ENCODE measurements around the gene SCO1.
"Not testable (repeated sequence)": the region's sequence is repeated elsewhere in the genome, so short reads cannot be mapped to it uniquely, and the experiment has no call there.

Gene SCO1

DNA sequence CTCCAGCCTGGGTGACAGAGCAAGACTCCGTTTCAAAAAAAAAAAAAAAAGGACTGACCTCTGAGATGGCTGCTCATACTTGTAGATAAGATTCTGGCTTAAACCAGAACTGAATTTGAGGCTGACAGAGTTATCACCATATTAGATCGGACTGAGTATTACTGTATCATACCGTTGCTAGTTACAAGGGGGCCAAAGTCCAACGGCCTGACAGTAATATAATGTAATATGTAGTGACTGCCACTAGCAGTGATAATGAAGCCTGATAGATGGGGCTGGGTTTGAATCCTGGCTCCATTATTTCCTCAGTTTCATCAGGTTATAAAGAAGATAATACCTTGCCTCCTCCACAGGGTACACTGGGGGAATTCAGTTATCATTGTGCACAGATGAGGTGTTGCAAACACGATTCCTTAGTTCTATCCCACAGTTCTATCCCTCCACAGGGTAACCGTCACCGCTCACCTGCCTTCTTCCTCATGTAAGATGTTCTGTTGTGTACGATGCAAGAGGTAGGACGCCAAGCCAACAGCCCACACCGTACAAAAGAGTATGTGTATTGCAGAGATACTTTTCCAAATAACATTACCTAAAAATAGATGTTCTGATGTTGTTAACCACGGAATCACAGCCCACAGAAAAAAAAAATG, 27.3 kb upstream of the SCO1 start:
- DNase-seq, result no peak

DNA sequence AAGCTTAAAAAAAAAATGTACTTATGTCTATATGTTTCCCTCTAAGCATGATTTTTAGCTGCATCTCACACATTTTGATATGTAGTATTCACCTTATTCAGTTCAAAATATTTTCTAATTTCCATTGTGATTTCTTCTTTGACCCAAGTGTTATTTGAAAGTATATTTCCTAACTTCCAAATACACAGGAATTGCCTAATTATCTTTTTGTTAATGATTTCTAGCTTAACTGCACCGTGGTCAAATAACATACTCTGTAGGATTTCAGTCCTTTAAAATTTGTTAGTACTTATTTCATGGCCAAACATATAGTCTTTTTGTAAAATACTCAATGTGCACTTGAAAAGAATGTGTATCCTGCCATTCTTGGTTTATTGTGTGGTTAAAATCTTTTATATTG, 21.2 kb upstream of the SCO1 start:
- DNase-seq, result no peak

DNA sequence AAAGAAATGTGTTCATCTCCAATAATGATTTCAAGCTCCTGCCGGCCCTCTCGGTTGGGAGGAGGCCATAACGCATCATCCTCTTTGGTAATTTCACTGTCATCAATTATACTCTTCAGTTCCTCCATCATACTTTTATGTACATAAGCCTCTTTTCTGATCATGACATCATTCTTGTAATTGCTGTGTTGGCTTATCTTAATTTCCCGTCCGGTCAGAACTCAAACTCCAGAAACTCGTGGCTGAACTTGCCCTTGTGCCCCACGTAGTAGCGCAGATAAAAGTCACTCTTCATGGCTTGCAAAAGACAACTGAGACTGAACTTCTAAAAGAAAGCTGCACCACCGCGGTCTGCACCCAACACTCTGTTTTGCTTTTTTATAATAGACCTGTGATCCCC, 18.9 kb upstream of the SCO1 start:
- no peak for DNase-seq

DNA sequence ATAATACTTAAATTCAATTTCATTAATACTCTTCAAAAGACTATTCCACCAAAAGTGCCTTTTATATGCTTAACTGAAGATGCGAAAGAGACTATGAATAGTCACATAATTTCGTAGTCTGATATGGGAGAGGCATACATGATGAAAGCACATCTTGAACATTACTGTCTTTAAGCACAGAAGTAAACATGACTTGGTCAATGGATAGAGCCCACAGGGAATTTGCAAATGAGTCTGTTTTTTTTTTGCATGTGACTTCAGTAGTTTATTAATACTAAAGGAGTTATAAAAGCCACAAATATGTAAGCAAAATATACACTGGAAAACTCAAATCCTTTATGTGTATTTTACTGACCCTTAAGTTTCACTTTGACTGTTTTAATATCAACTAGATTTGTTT, 16.0 kb upstream of the SCO1 start:
- no peak for DNase-seq

DNA sequence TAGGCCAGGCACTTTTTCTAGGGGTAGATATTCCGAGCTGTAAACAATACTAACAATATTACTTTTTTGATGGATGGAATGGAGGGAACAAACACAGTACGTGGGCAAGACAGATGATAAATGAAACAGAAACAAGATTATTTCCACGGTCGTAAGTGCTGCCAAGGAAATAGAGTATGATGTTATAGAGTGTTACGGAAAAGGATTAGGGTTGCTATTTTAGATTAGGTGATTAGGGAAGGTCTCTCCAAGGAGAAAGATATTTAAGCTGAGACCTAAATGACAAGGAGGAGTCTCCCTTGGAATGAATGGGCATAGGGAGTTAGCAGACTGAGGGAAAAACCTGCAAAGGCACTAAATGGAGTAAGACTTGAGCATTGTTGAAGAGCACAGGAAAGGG, 8.4 kb upstream of the SCO1 start:
- no peak for DNase-seq

GRCh38 chr17:10702574-10702973, 5.2 kb upstream of the SCO1 start:
- no peak for DNase-seq

GRCh38 chr17:10699856-10700255, 2.5 kb upstream of the SCO1 start:
- no peak for DNase-seq

- DNase-seq, result no peak
Measured at GRCh38 chr17:10698096-10698818, 924 bp upstream of the SCO1 start.

DNA sequence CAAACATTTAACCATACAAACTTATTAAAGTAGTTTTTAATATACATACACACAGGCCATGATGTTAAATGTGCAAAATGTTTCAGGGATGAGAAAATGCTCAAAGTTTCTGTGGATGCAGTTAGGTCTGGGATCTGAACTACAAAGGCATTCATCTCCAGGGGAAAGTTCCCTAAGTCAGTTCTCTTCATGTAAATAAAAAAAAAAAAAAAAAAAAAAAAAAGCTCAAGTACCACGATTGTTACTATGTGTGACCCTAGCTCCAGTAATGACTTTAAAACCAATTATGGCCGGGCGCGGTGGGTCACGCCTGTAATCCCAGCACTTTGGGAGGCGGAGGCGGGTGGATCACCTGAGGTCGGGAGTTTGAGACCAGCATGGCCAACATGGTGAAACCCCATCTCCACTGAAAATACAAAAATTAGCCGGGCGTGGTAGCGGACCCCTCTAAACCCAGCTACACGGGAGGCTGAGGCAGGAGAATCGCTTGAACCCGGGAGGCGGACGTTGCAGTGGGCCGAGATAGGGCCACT, 1.4 kb downstream of the SCO1 start:
- not testable (repeated sequence) for DNase-seq

DNA sequence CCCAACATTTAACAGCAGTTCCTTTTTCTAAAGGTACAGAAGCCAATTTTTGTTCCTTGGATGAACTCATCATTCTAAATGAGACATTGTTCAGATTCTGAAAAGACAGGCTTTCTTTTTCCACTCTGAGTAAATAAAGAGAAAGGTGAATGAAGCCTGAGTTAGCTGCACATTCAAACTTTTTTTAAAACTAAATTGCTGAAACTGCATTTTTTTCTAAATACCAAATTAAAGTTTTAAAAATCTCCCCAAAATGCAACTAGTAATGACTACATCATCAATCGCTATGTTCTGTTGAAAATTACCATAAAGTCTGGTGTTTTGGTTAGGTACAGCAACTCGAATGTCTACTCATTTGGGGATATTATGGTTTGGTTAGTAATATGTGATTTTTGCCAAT, 9.8 kb downstream of the SCO1 start:
- DNase-seq, result no peak

DNA sequence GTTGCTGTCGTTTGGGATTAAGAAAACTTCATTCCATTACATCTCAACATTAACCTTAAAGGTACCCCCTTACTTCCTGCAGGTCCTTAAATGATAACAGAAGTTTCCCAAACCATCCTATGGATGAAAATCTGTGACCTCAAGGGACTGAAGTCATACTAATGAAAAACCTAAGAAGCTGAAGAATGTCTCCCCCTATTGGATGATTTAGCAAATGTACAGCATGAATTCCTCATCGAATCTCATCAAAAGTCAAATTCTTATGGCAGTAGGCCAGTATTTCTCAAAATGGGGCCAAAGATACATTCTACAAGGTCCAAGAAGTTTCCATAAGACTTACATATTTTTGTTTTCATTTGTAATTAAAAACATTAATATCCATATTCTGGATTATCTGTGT, 13.5 kb downstream of the SCO1 start:
- no peak for DNase-seq

DNA sequence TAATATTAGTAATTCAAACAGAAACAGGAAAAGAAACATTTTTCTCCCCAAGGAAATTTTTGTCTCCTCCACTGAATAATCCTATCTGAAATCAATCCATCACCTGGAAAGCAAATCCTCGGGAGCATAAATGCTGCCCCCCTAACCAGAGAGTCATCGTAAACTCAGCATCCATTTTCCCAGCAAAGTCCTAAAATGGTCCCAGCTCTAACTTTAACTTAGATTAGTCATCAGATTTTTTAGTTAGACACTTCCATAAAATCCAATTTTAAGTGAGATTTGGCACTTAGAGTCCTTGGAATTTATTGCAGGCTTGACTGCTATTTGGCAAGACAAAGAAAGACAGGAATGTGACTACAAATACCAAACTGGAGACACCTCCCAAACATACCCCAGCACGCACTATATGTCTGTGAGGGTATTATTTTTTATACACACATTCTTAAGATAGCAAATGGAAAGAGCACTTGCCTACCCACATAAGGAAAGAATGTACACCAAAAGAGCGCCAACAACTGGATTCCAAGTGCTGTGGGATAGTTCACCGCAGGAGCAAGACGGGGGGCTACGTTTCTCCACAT, 15.4 kb downstream of the SCO1 start:
- no peak for DNase-seq

DNA sequence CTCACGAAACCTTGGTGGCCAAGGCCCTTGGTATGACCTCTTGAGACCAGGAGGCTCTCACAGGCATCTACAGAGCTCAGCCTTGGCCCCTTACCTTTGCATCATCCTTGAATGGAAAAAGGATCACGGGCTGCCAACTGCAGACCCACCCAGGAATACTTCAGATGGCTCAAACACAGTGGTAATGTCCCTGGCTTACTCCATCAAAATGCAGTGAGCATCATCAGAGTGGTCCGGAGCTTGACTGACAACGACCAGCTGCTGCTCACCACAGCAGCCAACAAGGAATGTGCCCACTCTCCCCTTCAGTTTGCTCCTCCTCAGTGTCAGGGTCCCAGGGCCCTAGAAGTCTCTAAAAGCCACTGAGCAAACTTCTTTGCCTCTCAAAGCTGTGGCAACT, 22.6 kb downstream of the SCO1 start:
- DNase-seq, result no peak

- no peak for DNase-seq
Measured at GRCh38 chr17:10673312-10673711, 24.0 kb downstream of the SCO1 start.

GRCh38 chr17:10668775-10669174, 28.6 kb downstream of the SCO1 start:
- no peak for DNase-seq

DNA sequence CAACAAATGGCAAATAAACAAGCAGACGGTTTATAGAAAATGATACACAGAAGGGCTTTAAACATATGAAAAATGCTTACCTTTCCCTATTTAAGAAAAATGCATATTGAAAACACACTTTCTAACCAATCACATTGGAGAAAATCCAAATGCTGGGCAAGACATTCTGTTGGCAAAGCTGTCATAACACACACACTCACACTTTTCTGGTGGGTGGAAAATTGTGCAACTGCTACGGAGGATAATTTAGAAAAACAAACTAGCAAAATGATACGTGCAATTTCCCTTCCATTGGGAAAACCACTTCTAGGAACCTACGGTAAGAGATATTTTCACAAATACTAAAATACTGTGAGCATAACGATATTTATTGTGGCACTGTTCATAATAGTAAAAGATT, 30.4 kb downstream of the SCO1 start:
- DNase-seq, result no peak

DNA sequence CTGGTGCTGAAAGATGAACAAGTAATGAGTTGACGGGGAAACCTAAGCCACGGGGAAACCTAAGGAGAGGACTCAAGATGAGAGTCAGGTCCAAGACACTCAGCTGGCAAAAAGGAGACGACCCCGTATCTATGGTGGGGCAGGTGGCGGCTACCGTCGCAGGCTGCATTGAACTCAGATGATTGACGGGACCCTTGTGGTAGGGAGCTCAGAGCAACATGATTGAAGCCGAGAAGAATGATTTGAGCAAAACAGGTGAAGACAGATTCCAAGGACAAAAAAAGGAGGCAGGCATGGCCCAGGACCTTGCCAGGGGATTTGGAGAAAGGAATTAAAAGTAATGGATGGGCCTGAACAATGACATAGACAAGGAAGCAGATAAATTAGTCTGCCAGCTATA, 32.8 kb downstream of the SCO1 start:
- no peak for DNase-seq

GRCh38 chr17:10663231-10663630, 34.1 kb downstream of the SCO1 start:
- no peak for DNase-seq

DNA sequence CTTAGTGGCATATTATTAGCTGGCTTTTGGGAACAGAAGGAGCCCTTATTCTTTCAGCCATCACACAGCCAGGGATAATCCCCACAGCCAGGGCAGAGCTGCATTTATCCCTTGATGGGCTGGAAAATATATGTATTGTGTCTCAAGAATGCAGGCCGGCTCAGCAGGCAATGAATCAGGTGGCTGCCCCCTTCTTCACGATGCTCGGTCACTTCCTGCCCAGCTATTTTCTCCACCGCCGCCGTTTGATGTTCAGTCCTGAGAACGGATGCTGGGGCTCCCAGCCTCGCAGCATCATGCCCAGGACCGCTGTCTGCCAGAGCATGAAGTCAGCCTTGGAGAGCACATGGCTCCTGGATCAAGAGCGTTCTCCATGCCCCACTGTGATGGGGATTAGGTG, 35.9 kb downstream of the SCO1 start:
- no peak for DNase-seq

DNA sequence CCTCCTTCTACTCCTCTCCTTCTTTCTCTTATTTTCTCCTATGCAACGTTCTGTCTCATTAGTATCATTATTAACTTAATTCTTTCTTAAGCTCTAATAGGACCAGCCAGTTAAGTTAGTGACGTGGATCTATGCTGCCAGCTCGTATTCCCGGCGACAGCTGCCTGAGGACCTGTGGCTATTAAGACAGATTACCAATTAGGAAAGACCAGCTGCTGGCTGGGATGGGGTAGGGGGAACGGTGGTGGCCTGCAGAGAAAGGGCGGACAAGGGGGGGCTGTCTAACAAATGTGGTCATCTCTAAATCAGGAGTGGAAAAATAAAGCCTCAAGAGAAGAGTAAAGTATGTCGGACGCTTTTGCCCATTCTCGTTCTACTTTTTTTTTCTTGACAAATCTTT, 39.5 kb downstream of the SCO1 start:
- DNase-seq, result no peak

- no peak for DNase-seq
Measured at GRCh38 chr17:10657148-10657547, 40.2 kb downstream of the SCO1 start, which contains the start of gene MYH3. TSS of gene MYH3 (minus strand) at chr17:10657309. CDS start at chr17:10655064, 2,245 bp downstream.

DNA sequence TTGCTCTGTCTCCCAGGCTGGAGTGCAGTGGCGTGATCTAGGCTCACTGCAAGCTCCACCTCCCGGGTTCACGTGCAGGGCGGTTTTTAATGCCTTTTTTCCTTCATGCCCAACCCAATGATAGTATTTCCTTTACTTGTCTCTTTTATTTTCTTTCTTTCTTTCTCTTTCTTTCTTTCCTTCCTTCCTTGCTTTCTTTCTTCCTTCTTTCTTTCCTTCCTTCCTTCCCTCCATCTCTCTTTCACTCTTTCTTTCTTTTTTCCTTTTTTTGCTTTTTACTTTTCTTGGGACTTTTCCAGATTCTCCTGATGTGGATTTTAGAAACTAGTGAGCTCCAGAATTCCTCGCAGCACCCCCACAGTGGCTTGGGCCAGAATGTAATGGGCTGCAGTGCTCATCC, 43.3 kb downstream of the SCO1 start:
- no peak for DNase-seq

GRCh38 chr17:10652984-10653659, 44.2 kb downstream of the SCO1 start:
- no peak for DNase-seq

GRCh38 chr17:10651927-10652326, 45.4 kb downstream of the SCO1 start:
- DNase-seq, result no peak

All from NCI-H2227 treated with DMSO at 0.1 percent for 48 hours (cell line).